ENCODE results near the gene CDK5RAP3.
"Not testable (repeated sequence)": the region's sequence is repeated elsewhere in the genome, so short reads cannot be mapped to it uniquely, and the experiment has no call there.

Gene CDK5RAP3

DNA sequence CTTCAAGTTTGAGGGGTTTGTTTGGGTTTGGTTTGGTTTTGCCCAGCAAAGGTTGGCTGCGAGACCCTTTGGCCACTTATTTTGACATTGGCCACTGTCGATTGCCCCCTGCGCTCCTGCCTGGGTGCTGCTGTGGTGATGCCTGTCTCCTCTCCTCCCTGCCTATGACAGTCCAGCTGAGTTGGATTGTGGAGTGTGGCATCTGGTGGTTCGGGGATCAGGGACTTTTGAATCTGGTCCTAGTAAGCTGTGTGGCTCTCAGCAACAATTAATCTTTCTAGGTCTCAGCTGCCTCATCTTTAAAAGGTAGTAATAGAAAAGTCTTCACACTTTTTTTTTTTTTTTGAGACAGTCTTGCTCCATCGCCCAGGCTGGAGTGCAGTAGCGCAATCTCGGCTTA lies 27.1 kb downstream of the CDK5RAP3 start:
- no peak for DNase-seq (ENCODE audit: low read depth in 3 of 3)

DNA sequence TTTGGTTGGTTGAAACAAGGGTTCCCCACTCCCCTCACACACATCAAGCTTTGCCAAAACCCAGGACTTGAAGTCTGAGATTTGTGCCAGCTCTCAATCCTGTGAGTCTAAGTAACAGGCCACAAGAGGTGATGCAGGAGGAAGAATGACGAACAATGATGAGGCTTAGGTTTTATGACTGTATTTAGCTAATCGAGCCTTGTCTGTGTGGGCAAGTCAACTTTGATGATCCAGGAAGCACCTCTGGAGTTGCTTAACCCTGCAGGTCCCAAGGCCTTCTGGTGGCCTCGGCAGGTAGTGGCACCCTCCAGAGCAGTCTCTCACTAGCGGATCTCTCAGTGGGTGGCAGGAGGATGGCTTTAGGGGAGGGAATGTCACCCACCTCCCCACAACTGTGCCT lies 28.7 kb downstream of the CDK5RAP3 start:
- no peak for DNase-seq (ENCODE audit: low read depth in 3 of 3)

DNA sequence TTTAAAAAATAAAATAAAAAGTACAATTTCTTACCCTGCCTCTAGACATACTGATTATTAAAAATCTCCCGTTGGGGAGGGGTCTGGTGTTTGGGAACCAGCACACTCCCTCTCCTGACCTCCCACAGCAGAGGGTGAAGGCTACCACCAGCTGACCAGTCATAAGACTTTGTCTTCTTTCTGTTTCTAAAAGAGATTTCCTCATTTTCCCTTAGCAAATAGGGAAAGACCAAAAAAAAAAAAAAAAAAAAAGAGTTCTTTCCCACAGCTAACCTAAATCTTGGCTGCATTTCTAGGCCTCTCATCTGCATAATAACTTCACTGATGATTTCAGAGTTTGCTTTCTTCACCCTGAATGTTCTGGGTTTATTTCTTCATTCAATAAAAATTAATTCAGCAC lies 30.3 kb downstream of the CDK5RAP3 start:
- no peak for DNase-seq (ENCODE audit: low read depth in 3 of 3)

GRCh38 chr17:48001657-48002056 lies 30.7 kb downstream of the CDK5RAP3 start:
- DNase-seq (ENCODE audit: low read depth in 3 of 3): not testable (repeated sequence)

DNA sequence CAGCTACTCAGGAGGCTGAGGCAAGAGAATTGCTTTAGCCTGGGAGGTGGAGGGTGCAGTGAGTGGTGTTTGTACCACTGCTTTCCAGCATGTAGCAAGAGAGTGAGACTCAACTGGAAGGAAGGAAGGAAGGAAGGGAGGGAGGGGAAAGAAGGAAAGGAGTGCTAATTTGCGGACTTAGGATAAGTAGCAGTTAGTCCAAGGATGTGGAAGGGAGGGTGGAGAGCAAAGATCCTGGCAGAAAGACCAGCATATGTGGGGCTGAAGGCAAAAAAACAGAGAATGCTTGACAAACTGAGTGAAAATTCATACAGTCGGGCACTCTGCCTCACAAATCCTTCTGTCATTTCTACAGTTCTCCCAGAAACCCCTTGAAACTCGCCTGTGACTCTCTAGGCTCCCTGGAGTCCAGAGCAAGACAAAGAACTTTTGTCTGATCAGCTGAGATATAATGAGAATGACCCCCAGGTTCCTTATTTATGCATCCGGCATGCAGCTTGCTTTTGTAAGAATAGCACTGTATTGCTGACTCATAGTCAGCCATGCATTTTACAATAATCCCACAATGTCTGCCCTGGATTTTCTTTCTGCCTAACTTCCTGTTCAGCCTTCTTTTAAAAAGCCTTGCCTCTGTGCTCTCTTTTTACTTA lies 31.5 kb downstream of the CDK5RAP3 start:
- no peak for DNase-seq (ENCODE audit: low read depth in 3 of 3)

DNA sequence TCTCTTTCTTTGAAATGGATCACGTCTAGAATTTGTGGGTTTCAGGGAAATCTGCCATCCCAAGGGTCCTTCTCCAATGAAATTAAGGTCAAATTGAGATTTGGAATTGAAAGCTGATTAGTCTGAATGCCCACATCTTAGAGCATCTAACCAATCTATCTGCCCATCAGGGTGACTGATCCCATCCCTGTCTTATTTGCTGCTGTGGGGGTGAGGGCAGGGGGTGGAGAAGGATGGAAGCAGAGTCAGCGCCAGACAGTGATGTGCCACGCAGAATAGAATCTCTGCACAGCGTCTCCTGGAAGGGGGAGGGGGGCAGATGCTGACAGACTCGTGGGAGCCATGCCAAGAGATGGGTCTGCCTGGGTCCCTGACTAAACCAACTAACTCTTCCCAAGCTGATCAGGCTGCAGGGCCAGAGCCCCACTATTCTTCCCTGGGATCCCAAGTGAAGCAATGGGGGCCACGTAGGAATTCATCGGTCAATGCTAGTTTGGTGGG lies 32.1 kb downstream of the CDK5RAP3 start:
- DNase-seq (ENCODE audit: low read depth in 3 of 3): no peak

DNA sequence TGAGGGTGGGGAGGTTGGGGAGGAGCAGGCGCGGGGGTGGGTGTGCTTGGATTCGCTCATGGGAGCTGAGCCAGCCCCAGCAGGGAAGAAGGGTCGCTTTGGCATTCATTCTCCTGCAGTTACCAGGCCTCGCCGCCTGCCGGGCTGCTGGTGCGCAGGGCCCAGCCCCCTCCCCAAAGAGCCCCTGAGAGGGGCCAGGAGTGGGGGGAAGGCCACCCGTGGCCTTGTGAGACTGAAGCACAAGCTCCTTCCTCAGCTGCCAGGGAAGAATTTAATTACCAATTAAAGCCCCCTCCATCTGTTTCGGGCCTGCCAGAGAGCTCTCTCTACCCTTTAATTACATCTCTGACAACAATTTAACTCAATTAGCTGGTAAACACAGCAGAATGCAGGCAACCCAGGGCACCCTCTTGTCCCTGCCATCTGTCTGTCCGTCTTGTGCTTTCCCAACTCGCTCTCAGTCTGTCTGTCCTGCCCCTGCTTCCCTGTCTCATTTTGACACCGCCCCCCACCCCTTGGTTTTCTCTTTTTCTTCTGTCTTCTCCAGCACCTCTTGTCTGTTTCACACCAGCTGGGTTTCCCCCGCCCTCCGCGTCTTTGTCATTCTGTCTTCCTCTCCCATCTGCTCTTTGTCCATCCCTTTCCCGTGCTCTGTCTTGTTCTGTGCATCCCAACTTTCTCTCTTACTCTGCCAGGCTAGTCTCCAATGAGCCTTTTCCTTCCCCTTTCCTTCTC lies 32.7 kb downstream of the CDK5RAP3 start:
- no peak for DNase-seq (ENCODE audit: low read depth in 3 of 3)

DNA sequence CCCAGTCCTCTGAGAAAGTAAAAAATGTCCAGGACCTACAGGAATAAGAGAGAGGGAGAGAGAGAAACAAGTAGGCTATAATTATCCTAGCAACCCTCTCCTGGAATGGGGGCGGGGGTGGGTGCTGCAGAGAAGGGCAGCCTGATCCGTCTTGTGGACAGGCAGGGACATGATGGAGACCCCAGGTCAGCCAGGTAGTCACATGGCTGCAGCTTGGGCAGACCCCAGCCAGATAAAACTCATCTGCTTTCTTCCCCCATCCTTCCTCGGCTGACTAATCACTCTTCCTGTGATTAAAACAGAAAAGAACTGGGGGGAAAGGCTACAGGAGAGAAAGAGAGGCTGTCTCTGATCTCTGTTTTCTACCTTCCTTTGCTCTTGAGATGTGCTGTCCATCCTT lies 34.1 kb downstream of the CDK5RAP3 start:
- DNase-seq (ENCODE audit: low read depth in 3 of 3): no peak

- no peak for DNase-seq (ENCODE audit: low read depth in 3 of 3)
These were observed 36.2 kb downstream of the CDK5RAP3 start for GRCh38 chr17:48006936-48007709.

GRCh38 chr17:48010193-48010592 lies 39.3 kb downstream of the CDK5RAP3 start:
- DNase-seq (ENCODE audit: low read depth in 3 of 3): no peak

DNA sequence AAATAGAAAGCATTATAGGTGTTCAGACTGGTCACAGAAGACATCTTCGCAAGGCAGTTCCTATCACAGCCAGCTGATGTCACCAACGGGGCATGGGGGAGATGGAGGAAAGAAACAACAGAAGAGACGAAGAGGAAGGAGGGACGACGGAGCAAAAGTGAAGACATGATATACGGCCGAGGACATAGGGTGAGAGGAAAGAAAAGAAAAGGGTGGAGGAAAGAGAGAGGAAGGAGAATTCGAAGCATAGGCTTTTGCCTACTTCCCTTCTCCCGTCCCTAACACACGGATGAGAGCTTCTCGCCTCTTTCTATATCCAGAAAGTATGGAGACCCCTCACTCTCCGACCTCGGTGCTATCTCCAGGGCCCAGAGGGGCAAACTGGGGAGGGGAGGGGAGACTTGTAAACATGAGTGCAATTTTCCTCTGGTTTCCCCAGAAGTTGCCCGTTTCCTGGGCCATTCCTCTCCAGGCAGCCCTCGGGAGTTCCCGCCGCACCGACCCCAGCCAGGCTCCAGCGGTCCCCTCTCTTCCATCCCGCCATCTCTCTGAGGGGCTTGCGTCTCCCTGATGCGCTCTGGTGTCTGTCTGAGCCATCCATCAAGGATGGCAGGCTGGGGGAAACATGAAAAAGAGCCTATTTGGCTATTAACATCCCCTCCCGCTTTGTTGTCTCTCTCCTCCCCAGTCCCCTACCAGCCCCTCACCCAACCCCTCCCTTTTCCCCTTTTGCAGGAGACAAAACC lies 40.7 kb downstream of the CDK5RAP3 start:
- peak in 1 of 3 experiments; percentile 13 for DNase-seq (ENCODE audit: low read depth in 3 of 3)

DNA sequence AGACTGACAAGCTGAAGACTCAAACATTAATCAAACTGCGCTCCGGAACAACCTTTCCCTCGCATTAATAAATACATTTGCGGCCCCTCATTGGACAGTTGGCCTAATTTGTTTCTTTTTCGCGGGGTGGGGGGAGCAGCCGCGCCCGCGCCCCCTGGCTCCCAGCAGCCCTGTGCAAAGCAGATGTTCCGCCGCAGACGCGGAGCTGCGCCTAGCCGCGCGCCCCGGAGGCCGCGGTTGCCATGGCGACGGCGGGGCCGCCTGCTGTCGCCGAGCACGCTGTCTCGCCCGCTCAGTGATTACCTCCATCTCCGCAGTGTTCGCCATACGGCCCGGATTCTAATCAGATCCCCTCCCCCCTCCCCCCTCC lies 41.2 kb downstream of the CDK5RAP3 start:
- DNase-seq (ENCODE audit: low read depth in 3 of 3): peak; percentile 32 to 39 (median 36)

GRCh38 chr17:48012654-48013053 lies 41.7 kb downstream of the CDK5RAP3 start:
- no peak for DNase-seq (ENCODE audit: low read depth in 3 of 3)

GRCh38 chr17:48013876-48014594 lies 43.1 kb downstream of the CDK5RAP3 start:
- DNase-seq (ENCODE audit: low read depth in 3 of 3): no peak

DNA sequence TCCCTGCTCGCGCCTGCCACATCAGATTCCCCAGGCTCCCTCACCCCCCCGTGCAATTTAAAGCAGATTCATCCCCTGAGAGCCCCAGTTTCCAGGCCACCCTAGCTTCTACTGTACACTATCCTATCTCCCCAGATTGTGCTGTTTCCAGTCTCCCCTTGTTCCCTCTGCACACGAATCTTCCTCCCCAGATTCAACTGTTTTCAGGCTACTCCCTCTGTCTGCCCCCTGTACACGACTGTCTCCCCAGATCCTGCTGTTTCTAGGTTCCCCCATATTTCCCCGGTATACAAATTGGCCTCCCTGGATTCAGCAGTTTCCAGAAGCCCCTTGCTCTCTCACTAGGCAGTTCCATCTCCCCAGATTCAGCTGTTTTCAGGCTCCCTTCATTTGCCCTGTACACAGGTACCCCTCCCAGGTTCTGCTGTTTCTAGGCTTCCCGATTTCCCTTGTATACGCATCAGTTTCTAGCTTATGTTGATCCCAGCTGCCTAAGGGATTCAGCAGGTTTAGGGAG lies 43.7 kb downstream of the CDK5RAP3 start:
- DNase-seq (ENCODE audit: low read depth in 3 of 3): no peak

DNA sequence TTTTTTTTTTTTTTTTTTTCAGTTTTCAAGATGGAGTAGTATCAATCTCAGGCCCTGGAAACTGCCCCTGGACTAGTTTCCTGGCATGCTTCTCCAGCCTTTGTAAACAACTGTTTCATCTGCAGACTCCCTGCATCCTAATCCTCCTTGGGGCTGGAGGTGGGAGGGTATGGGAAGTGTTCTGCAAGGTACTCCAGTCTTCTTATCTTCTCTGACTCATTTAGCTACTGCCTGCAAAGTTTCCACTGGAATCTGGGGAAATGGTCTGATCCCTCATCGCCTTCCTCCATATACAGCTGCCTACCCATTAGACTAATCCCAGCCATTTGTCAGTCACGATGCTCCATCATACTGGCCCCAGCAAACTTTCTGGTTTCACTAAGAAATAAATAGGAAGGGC lies 45.2 kb downstream of the CDK5RAP3 start:
- DNase-seq (ENCODE audit: low read depth in 3 of 3): no peak

- DNase-seq (ENCODE audit: low read depth in 3 of 3): not testable (repeated sequence)
These were observed 46.9 kb downstream of the CDK5RAP3 start for GRCh38 chr17:48017817-48018158.

DNA sequence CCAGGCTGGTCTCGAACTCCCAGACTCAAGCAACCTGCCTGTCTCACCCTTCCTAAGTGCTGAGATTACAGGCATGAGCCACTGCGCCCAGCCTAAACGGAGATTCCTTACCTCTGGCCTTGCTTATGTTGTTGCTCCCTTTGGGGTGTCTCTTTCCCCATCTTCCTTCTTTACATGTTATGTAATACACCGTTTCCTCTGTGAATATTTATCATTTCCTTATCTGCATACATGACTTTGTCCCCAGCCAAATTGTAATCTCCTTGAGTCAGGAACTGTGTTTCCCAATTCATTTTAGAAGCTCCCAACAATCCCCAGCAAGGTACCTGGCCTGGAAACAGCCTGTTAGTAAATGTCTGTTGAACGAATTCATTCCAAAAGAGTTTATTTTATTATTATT lies 51.0 kb downstream of the CDK5RAP3 start:
- no peak for DNase-seq (ENCODE audit: low read depth in 3 of 3)

- no peak for DNase-seq (ENCODE audit: low read depth in 3 of 3)
These were observed 52.0 kb downstream of the CDK5RAP3 start for GRCh38 chr17:48022901-48023300.

DNA sequence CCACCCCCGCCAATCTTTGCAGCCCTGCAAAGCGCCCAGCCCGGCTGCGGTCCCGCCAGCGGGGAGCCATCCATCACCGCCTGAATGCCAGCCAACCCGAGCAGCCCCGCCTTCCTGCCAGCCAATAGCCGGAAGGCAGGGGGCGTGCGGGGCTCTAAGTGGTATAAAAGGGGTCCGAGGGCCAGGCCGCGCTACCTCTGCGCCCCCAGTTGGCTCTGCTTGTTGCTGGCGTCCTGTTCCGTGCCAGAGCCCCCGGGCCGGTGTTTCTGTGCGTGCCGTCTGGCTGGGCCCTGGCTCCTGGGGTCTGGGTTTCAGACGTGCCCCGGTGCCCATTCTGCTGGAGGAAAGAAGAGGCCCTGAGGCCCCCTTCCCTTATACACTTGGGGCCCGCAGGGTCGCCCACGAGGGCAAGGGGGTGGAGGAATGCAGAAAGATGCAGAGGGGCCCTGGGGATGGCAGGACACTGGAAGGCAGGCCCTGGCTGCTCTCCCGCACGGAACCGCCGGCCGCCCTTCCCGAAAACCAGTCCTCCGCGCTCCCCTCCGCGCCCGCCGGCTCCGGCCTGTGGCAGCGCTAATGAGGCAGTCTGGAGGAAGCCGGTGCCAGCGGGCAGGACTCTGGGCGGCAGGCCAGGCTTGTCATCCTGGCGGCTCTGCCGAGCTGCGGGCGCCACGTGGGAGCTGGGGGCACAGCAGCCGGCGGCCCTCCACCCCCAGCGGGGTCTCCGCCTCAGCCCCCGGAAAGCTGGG lies 52.7 kb downstream of the CDK5RAP3 start:
- DNase-seq (ENCODE audit: low read depth in 3 of 3): peak in 1 of 3 experiments; percentile 10
